GM19035 (cell line): ENCODE measurements around the gene HES5.

Experiments
- ATAC-seq: cut with Tn5 transposase; IDR thresholded peaks from one replicate; pipeline ENCODE4 v1.9.1; 2021; ENCODE audit not compliant: unreplicated experiment

The HES5 gene

DNA sequence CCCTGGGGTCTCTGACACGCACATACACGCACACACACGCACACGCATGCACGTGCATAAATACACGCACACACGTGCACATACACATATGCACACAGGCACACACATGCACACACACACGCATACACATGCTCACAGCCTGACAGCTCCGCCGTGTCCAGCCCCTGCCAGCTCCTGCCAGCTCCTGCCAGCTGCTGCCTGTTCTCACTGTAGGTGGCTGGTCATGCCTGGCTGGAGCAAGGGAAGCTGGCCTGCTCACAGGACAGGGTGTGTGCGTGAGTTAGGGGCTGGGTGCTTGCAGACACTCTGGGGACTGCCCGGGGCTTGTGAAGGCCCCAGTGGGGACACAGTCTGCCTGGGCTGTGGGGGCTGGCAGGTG, 49.1 kb downstream of the HES5 start:
- ATAC-seq, result no peak

DNA sequence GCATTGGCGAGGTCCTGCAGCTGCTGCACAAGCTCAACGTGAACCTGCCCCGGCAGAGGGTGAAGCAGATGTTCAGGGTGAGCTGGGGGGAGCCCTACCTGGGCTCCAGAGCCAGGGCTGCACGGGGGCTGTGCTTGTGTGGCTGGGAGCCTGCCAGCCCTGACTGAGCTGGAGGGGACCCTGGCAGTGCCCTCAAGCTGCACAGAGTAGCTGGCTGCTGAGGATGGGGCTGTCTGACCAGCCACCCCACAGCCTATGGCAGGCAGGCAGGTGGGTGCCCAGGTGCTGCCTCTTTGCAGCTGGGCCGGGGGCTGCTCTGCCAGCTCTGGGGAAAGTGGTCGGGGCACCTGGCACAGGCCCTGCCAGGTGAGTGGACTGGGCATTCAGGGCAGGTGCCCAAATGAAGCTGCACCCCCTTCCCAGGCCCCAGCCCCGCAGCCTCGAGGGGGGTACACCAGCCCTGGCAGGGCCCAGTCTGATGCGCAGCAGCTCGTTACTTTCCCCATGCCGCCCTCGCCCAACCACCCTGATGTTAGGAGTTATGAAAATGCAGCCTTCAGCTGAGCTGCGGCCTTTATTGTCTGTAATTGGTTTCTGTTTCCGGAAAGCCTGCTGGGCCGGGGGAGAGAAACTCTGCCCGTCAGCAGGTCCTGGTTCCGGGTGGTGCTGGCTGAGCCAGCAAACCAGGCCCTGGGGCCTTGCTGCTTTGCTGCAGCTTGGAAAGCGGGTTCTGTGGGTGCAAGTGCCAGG, 49.7 kb downstream of the HES5 start:
- ATAC-seq, result no peak

- no peak for ATAC-seq
Observed at GRCh38 chr1:2479618-2480017, 50.4 kb downstream of the HES5 start.

- ATAC-seq, result no peak
Observed at GRCh38 chr1:2479186-2479585, 50.9 kb downstream of the HES5 start.
